Limb (tissue), 2 donors: ENCODE measurements around the gene GLG1.
A peak's percentile ranks its signal among the peaks of the same experiment; 100 is the strongest.

Source experiments
- DNase-seq, 2 donors: peaks; one replicate each; pipeline ENCODE4 v3.0.0-alpha.2; 2016; ENCODE audit errors: extremely low spot score in 2 of 2

The GLG1 gene

GRCh38 chr16:74608944-74609343 is 2.0 kb upstream of the GLG1 start:
- DNase-seq = no peak

GRCh38 chr16:74608381-74608780 is 1.5 kb upstream of the GLG1 start:
- no peak for DNase-seq

- peak in 1 of 2 donors; percentile 34 for DNase-seq
Observed at GRCh38 chr16:74607962-74608356, 1.0 kb upstream of the GLG1 start.

DNA sequence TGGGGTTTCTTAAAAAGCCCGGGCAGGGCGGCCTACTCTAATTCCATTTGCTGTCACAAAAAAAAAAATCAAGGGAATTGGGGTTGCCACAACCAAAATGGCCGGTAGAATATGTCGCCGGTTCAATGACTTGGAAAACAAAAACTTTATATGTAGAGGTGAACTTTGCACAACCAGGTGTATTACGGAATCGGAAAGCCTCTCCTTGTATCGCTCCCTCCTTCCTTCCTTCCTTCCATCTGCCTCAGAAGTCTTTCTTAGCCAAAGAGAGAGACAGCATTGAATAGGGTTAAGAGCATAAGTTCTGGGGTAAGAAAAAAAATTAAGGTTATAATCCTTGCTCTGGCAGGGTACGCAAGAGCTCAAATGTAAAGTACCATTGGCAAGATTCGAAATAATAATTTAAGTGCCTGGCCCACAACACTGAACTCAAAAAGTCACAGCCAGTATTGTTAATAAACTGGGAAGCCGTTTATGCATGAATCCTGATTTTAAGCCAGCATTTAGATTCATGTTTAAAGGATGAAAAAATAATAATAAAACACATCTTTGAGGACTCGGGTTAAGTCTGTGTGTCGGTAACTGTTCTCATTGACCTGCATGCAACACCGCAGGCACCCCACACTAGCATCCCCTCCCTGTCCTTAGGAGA is 522 bp upstream of the GLG1 start:
- no peak for DNase-seq

DNA sequence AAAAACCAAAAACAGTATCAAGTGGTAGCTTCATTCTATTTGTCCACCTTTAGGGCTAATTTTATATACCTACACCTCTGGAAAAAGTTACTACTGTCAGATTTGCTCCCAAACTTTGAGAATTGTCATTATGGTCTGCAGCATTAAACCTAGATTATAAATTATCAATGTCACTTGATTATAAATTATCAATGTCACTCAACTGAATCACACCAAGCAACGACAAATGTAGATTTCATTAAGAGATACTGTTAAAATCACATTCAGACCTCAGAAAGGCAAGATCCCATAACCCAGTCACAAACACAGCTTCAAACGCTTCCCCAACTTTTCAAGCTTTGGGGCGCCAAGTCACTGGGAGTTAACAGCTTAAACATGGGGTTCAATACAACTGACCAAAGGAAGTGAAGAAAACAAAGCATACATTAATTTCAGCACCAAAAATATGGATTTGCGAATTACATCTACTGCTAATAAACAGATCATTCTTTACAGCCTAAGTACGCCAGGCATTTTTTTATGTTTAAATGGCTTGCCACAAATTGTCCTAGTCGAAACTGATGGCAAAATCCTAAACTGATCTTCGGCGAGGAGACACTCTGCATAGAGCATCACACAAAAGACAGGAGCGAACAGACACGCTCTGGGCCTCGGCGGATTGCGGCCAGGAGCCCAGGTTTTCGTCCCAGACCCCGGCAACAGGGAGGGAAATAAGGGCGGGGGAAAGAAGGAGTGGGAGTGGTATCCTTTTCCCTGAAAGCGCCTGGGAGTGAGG is 981 bp downstream of the GLG1 start:
- no peak for DNase-seq

DNA sequence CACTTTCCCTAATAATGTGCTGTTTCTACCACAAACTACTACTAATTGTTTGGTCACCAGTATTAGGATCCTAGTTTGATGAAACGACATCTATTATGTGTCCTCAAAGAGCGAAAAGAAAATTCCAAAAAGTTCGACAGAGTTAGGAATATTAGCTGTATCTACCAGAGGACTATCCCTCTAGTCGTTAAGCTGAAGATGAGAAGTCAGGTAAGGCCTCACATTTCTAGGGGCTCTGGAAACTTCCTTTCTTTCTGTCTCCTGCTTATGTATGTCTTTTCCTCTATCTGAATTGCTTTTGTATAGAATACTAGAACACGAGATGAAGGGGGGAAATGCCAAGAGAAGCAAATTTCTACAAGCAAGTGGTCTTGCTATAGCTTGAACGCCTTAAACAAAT is 1.6 kb downstream of the GLG1 start:
- no peak for DNase-seq

- no peak for DNase-seq
Observed at GRCh38 chr16:74603848-74604247, 3.1 kb downstream of the GLG1 start.

DNA sequence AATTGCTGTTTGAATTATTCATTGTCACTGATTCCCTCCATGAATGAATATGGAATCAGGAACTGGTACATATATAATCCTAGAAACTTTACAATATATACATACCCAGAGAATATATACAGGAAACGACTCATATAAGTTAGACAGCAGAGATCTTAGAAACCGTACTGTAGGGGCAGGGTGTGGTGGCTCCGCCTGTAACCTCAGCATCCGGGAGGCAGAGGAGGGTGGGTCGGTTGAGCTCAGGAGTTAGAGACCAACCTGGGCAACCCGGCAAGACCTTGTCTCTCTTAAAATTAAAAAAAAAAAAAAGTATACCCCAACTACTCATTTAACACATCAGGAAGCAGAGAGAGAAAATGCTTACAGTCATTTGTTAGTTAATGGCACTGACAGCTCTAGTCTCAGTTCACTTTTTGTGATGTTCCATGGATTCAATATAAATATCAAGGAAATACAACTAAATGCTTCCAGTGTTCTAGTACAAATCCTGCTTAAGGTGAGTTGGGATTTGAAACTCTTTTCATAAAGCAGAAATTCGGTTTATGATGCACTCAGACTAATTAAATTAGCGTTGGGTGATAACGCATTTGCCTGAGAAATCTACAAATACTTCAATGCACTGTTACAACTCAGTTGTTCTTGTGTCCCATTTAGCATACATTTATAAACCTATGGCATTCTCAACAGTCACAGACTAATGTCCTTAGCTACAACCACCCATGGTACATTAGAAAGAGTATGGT is 5.6 kb downstream of the GLG1 start:
- DNase-seq = no peak

GRCh38 chr16:74596586-74596985 is 10.3 kb downstream of the GLG1 start:
- DNase-seq = no peak

GRCh38 chr16:74592847-74593246 is 14.1 kb downstream of the GLG1 start:
- no peak for DNase-seq

DNA sequence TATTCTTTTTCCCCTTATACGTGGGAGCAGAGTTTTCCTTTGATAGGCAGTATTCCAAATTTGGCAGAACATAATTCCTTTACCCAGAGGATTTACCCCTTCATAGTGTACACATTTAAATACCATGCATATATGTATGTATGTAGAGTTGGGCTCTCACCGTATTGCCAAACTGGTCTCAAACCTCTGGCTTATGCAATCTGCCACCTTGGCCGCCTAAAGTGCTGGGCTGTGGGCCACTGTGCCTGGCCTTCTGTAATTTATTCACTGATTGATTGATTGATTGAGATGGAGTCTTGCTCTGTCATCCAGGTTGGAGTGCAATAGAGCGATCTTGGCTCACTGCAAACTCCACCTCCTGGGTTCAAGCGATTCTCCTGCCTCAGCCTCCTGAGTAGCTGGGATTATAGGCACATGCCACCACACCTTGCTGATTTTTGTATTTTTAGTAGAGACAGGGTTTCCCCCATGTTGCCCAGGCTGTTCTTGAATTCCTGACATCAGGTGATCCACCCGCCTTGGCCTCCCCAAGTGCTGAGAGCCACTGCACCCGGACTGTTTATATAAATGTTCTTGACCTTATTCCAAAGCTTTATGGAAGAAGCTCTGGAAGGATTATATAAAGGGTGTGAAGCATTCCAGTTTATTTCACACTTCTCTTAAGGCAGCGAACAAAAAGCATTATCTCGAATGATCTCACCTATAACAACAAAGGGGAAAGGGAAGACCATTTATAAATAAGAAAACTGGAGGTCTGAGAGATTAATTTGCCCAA is 14.9 kb downstream of the GLG1 start:
- no peak for DNase-seq

DNA sequence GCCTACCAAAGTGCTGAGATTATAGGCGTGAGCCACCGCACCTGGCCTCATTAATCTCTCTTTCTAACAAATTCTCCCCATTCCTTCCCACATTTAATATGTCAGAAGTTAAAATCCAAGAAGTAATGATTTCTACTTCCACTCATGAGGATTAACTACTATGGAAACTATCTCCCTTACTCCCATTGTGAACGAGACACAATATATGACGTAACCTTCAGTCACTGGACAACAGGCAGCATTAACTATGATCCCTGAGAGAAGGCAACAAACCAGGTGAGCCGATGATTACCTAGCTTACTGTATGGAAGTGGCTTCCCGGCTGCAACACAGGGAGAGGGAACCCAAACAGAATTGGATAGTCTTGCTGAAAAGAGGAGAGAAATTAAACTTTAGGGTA is 20.0 kb downstream of the GLG1 start:
- no peak for DNase-seq

GRCh38 chr16:74585846-74586443 is 21.0 kb downstream of the GLG1 start:
- no peak for DNase-seq

DNA sequence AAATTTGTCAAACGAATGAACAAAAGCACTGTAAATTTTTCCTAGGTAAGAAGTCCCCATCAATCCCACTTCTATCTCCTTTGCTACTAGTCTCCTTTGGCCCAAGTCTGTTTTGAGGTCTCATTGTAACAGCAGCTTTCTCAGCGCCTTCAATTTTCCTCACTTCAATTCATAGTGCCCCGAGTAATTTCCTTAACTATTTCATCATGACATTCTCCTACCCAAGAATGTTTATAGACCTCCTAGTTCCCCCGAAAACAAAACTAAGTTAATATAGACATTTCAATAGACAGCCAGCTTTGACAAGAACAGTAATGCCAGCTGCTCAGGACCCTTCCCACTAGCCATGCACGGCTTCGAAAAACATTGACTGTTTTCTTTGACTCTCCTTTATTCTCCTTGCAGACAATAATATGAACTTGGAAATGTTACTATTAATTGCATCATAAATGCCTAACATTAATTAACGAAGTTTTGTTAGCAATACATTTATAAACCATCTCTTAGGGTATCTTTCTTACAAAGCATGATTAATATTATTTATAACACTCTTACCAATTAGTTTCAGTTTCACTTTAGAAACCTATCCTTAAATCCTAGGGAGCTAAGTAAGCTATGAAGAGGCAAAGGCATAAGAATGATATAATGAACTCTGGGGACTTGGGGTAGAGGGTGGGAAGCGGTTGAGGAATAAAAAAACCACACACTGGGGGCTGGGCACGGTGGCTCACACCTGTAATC is 22.8 kb downstream of the GLG1 start:
- DNase-seq = no peak

- no peak for DNase-seq
Observed at GRCh38 chr16:74582970-74583369, 23.9 kb downstream of the GLG1 start.

GRCh38 chr16:74580833-74581232 is 26.1 kb downstream of the GLG1 start:
- no peak for DNase-seq

- DNase-seq = no peak
Observed at GRCh38 chr16:74578838-74579237, 28.1 kb downstream of the GLG1 start.

GRCh38 chr16:74578433-74578832 is 28.5 kb downstream of the GLG1 start:
- no peak for DNase-seq

DNA sequence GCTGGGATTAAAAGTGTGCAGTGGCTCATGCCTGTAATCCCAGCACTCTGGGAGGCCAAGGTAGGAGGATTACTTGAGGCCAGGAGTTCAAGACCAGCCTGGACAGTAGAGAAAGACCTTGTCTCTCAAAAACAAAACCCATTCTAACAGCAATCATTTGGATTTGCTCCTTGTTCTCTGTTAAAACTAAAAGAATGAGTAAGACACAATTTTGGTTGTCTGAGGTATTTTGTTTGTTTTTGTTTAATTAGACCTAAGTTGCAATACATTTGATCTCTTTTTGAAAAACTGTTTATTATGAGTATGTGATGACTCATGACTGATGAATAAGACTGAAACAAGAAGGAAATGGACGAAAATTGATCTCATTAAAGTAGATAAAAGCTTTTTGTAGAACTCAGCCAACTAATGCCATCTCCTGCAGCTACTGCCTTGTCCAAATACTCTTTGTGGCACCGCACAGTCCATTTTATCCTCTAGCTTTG is 29.0 kb downstream of the GLG1 start:
- DNase-seq = no peak

DNA sequence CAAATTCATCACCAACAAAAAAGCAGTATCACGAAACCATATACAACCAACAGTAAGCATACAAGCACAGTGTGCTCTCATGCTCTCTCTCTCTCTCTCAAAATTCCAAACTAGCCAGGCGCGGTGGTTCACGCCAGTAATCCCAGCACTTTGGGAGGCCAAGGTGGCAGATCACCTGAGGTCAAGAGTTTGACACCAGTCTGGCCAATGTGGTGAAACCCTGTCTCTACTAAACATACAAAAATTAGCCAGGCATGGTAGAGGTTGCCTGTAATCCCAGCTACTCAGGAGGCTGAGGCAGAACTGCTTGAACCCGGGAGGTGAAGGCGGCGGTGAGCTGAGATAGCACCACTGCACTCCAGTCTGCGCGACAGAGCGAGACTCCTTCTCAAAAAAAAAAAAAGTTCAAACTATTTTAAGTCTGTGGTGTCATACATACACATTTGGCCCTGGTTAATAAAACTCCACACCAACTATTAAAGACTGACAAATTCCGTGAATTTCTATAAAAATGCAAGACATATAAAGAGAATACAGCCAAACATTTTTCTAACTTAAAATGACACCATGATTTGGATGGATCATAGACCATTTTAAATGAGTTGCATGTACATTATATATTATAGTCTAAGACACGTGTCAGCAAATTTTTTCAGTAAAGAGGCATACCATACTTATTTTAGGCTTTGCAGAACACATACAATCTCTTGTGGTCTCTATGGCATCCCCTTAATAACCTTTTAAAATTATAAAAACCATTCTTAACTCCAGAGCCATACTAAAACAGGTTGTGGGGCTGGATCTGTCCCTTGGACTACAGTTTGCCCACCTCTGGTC is 30.9 kb downstream of the GLG1 start:
- no peak for DNase-seq
